Colonic mucosa (tissue), 4 donors: ENCODE results near the gene IKZF3. TPM values are rescaled to one million over a fixed set of nuclear protein-coding genes. Genes with fewer than 3 reads are reported as not detected.
"Not testable (repeated sequence)": the region's sequence is repeated elsewhere in the genome, so short reads cannot be mapped to it uniquely, and the experiment has no call there.

Experiments used
- DNase-seq: peaks from one replicate; pipeline ENCODE4 v3.0.0-alpha.2; 2020
- H3K27ac ChIP-seq: fragments of 200-600 bp; one replicate; pipeline ENCODE4 v1.8.0; 2021
- H3K27me3 ChIP-seq: fragments of 200-600 bp; one replicate; pipeline ENCODE4 v1.8.0; 2021
- H3K36me3 ChIP-seq: fragments of 200-600 bp; one replicate; pipeline ENCODE4 v1.8.0; 2021
- H3K4me1 ChIP-seq: fragments of 200-600 bp; one replicate; pipeline ENCODE4 v1.8.0; 2021; ENCODE audit warnings: mild to moderate bottlenecking
- H3K4me3 ChIP-seq: fragments of 200-600 bp; one replicate; pipeline ENCODE4 v1.8.0; 2021
- H3K9ac ChIP-seq, 2 donors: one replicate each; pipeline ENCODE4 v1.7.0; 2013; ENCODE audit warnings: control low read depth in 2 of 2, low read depth in 2 of 2, low read length in 2 of 2
- H3K9me3 ChIP-seq: fragments of 200-600 bp; one replicate; pipeline ENCODE4 v1.8.0; 2021
- intact Hi-C: fragments of 100-400 bp; cut with DNase I; formaldehyde crosslinking; loops from one replicate; pipeline ENCODE4 v1.14.1; 2022
- total RNA-seq, 2 donors: library from RNA; stranded (reverse); fragmentation: NEBNext Ultra II Directional in 1 of 2; extraction: Animal tissue kit (Norgen Biotek cat#: 25700) in 1 of 2; gene quantifications; one replicate each; pipeline ENCODE4 v1.2.1, GENCODE V29; 2021
- TF ChIP-seq, protein P1 (sequence below): fragments of 200-600 bp; IDR thresholded peaks from one replicate; pipeline ENCODE4 v1.8.0; 2022; ENCODE audit warnings: antibody characterized with exemption, mild to moderate bottlenecking
- donor health status: healthy.
- donor health status: DM: no; HTN: no; CAD: no.
- donor health status: DM: no; HTN: no; CAD: no.

IKZF3 gene
- total RNA-seq, 2 donors from 2014 or later, result 1.8 to 2.0 TPM

DNA sequence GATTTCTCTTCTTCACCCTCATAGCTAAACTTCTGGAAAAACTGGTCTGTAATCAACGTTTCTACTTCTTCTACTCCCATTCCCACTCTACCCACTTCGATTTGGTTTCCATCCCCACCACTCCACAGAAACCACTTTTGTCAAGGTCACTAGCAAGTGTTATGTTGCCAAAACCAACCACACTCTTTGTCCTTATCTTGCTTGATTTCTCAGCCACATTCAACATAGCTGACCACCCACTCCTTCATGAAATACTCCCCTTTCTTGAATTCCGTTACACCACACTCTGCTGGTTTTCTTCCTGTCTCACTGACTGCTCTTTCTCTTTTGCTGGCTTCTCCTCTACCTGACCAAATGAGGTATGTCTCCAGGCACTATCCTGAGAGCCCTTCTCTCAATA lies 11.9 kb downstream of the IKZF3 start:
- Histone ChIP-seq H3K4me1 (no peaks in the 10 kb centered on the region), H3K9me3 (no peaks in the 10 kb centered on the region), H3K9ac (no peak overlapping the region), H3K27ac (no peak overlapping the region), H3K36me3 (no peaks in the 10 kb centered on the region), H3K4me3 (no peak overlapping the region), H3K27me3 (no peaks in the 10 kb centered on the region)
- DNase-seq, result no peak
- intact Hi-C loops, result no loop called here
- TF ChIP-seq, protein P1, sequence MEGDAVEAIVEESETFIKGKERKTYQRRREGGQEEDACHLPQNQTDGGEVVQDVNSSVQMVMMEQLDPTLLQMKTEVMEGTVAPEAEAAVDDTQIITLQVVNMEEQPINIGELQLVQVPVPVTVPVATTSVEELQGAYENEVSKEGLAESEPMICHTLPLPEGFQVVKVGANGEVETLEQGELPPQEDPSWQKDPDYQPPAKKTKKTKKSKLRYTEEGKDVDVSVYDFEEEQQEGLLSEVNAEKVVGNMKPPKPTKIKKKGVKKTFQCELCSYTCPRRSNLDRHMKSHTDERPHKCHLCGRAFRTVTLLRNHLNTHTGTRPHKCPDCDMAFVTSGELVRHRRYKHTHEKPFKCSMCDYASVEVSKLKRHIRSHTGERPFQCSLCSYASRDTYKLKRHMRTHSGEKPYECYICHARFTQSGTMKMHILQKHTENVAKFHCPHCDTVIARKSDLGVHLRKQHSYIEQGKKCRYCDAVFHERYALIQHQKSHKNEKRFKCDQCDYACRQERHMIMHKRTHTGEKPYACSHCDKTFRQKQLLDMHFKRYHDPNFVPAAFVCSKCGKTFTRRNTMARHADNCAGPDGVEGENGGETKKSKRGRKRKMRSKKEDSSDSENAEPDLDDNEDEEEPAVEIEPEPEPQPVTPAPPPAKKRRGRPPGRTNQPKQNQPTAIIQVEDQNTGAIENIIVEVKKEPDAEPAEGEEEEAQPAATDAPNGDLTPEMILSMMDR, result no peak

DNA sequence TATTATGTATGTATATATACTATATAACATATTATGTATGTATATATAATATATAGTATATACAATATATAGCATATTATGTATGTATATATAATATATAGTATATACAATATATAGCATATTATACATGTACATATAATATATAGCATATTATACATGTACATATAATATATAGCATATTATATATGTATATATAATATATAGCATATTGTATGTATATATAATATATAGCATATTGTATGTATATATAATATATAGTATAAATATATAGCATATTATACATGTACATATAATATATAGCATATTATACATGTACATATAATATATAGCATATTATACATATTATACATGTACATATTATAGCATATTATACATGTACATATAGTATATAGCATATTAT lies 13.9 kb downstream of the IKZF3 start:
- intact Hi-C loops, H3K9me3 ChIP-seq, H3K9ac ChIP-seq: not testable (repeated sequence)

DNA sequence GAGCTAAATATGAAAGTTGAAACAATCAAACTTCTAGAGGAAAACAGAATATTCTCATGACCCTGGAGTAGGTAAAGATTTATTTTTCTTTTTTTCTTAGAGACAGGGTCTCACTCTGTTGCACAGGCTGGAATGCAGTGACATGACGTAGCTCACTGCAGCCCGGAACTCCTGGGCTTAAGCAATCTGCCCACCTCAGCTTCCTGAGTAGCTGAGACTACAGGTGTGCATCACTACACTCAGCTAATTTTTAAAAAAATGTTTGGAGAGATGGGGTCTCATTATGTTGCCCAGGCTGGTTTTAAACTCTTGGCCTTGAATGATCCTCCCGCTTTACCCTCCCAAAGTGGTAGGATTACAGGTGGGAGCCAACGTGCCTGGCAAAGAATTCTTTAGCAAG lies 15.5 kb downstream of the IKZF3 start:
- no peaks in the 10 kb centered on the region for H3K4me1 ChIP-seq
- H3K9ac ChIP-seq, result no peak overlapping the region
- DNase-seq, result no peak

More for the DNA sequence above, 13.9 kb downstream of the IKZF3 start:
- not testable (repeated sequence) for H3K4me1 ChIP-seq, H3K27me3 ChIP-seq, H3K4me3 ChIP-seq, H3K27ac ChIP-seq, DNase-seq, H3K36me3 ChIP-seq

DNA sequence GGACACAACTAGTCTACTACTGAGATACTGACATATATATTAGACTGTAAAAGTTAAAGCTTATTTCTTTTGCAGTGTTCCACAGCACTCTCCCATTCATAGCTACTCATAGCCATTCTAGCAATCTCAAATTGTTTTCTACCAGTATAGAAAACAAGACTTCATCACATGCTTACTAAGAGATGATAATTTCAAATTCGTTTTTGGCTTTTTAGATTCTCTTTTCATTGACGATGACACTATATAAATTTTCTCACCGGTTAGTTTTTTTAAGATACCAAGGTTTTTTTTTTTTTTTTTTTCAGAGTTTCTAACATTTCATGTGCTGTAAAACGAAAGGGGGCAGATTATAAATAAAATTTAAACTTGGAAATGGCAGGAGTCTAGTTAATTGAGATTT lies 17.9 kb downstream of the IKZF3 start:
- Histone ChIP-seq H3K36me3 (no peaks in the 10 kb centered on the region), H3K4me3 (no peak overlapping the region), H3K4me1 (no peaks in the 10 kb centered on the region), H3K27me3 (no peaks in the 10 kb centered on the region), H3K9ac (no peak overlapping the region), H3K27ac (no peak overlapping the region), H3K9me3 (no peaks in the 10 kb centered on the region)
- DNase-seq, result no peak
- TF ChIP-seq, protein P1, result no peak
- intact Hi-C loops, result loop anchor here (10.0 kb wide), 1 partner anchor 71 kb away; no protein-coding TSS in a partner anchor

More for the DNA sequence above, 15.5 kb downstream of the IKZF3 start:
- no peaks in the 10 kb centered on the region for H3K36me3 ChIP-seq
- H3K4me3 ChIP-seq, result no peak overlapping the region
- no peaks in the 10 kb centered on the region for H3K27me3 ChIP-seq
- intact Hi-C loops, result loop anchor here (10.0 kb wide), 1 partner anchor 74 kb away; no protein-coding TSS in a partner anchor
- no peak overlapping the region for H3K27ac ChIP-seq
- TF ChIP-seq, protein P1, result no peak
- H3K9me3 ChIP-seq, result no peaks in the 10 kb centered on the region

DNA sequence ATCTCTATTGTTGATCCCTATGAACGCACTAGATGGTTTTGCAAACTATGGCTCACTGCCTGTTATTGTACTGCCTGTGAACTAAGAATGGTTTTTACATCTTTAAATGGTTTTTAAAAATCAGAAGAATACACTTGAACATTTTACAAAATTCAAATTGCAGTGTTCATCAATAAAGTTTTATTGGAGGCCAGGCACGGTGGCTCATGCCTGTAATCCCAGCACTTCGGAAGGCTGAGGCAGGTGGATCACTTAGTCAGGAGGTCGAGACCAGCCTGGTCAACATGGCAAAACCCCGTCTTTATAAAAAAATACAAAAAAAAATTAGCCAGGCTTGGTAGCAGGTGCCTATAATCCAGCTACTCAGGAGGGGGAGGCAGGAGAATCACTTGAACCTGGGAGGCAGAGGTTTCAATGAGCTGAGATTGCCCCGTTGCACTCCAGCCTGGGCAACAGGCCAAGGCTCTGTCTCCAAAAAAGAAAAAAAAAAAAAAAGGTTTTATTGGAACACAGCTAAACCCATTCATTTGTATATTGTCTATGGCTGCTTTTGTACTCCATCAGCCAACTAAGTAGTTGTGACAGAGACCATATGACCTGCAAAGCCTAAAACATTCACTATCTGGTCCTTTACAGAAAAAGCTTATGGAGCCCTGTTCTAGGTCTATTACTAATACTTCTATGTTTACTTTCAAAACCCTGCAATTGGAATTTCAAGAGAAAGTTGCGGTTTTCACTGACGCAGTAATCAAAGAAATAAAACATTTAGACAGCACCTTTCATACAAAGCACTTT lies 18.9 kb downstream of the IKZF3 start:
- no peaks in the 10 kb centered on the region for H3K9me3 ChIP-seq
- H3K27me3 ChIP-seq, result no peaks in the 10 kb centered on the region
- H3K4me1 ChIP-seq, result no peaks in the 10 kb centered on the region
- H3K4me3 ChIP-seq, result no peak overlapping the region
- TF ChIP-seq, protein P1, result no peak
- H3K9ac ChIP-seq, result no peak overlapping the region
- intact Hi-C loops, result loop anchor here (10.0 kb wide), 1 partner anchor 70 kb away; no protein-coding TSS in a partner anchor
- no peaks in the 10 kb centered on the region for H3K36me3 ChIP-seq
- no peak overlapping the region for H3K27ac ChIP-seq
- no peak for DNase-seq

DNA sequence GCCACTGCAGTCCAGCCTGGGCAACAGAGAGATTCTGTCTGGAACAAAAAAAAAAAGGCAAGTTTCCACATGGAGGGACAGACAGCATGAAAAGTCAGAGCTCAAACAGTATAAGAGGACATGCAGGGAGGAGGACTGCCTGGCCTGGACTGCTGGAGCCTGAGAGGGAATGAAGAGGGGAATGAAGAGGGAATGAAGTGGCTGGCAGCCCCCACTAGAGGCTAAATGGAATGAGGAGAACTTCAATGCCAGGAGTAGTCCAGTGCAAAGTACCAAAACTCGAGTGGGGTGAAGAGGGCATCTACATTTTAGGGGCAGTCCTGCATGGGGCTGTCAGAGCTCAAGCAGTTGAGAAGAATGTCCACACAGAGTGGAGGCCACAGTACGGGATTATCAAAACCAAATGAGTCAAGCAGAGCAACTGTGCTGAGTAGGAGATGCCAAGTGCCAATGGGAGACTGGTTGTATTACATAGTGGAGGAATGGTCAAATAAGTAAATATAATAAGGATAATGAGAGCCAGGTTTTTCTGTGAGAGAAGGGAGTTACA lies 22.9 kb downstream of the IKZF3 start:
- no peak overlapping the region for H3K4me3 ChIP-seq
- no peaks in the 10 kb centered on the region for H3K4me1 ChIP-seq
- H3K36me3 ChIP-seq, result no peaks in the 10 kb centered on the region
- no peak overlapping the region for H3K9ac ChIP-seq
- H3K27ac ChIP-seq, result no peak overlapping the region
- intact Hi-C loops, result loop anchor here (10.0 kb wide), 1 partner anchor 66 kb away; no protein-coding TSS in a partner anchor
- H3K27me3 ChIP-seq, result no peaks in the 10 kb centered on the region
- TF ChIP-seq, protein P1, result no peak
- DNase-seq, result no peak
- no peaks in the 10 kb centered on the region for H3K9me3 ChIP-seq
